Mesendoderm (in vitro differentiated cells): Measurements from ENCODE around the gene JAG2.

Source experiments
- DNase-seq: peaks from one replicate; pipeline ENCODE4 v3.0.0; 2013
- H2AK5ac ChIP-seq: 2 replicates; pipeline ENCODE4 v1.6.1; 2013; ENCODE audit warnings: low read length, inconsistent platforms
- H2BK120ac ChIP-seq: 2 replicates; pipeline ENCODE4 v1.6.1; 2013; ENCODE audit warnings: low read depth, mild to moderate bottlenecking, low read length, moderate library complexity, mixed read lengths
- H2BK15ac ChIP-seq: replicated peaks from 2 replicates; pipeline ENCODE4 v1.6.1; 2013; ENCODE audit warnings: low read depth, mild to moderate bottlenecking, moderate library complexity
- H2BK5ac ChIP-seq: 2 replicates; pipeline ENCODE4 v1.6.1; 2013; ENCODE audit warnings: low read length, inconsistent platforms
- H3K18ac ChIP-seq: 2 replicates; pipeline ENCODE4 v1.6.1; 2013; ENCODE audit warnings: mild to moderate bottlenecking, low read length, mixed read lengths
- H3K23ac ChIP-seq: one replicate; pipeline ENCODE4 v1.6.1; 2013; ENCODE audit warnings: low read length
- H3K27ac ChIP-seq: 2 replicates; pipeline ENCODE4 v1.5.1; 2013; ENCODE audit warnings: low read depth, mild to moderate bottlenecking, inconsistent platforms, low read length, moderate library complexity
- H3K27me3 ChIP-seq: 2 replicates; pipeline ENCODE4 v1.6.1; 2013; ENCODE audit warnings: low read length, control low read depth, mild to moderate bottlenecking, inconsistent platforms; ENCODE audit not compliant: insufficient read depth, poor library complexity
- H3K36me3 ChIP-seq: 2 replicates; pipeline ENCODE4 v1.6.1; 2013; ENCODE audit warnings: low read length, inconsistent platforms; ENCODE audit not compliant: control insufficient read depth, insufficient read depth
- H3K4ac ChIP-seq: one replicate; pipeline ENCODE4 v1.6.1; 2013; ENCODE audit warnings: low read depth, mild to moderate bottlenecking, low read length, moderate library complexity
- H3K4me1 ChIP-seq: 2 replicates; pipeline ENCODE4 v1.6.1; 2013; ENCODE audit warnings: low read depth, low read length, inconsistent platforms; ENCODE audit not compliant: control insufficient read depth
- H3K4me2 ChIP-seq: 2 replicates; pipeline ENCODE4 v1.6.1; 2013; ENCODE audit warnings: low read length
- H3K4me3 ChIP-seq: 2 replicates; pipeline ENCODE4 v1.5.1; 2013; ENCODE audit warnings: mild to moderate bottlenecking, low read length
- H3K56ac ChIP-seq: one replicate; pipeline ENCODE4 v1.6.1; 2013; ENCODE audit warnings: low read length
- H3K79me1 ChIP-seq: 2 replicates; pipeline ENCODE4 v1.6.1; 2013; ENCODE audit warnings: low read length, inconsistent platforms
- H3K79me2 ChIP-seq: 2 replicates; pipeline ENCODE4 v1.6.1; 2013; ENCODE audit warnings: mild to moderate bottlenecking, low read length; ENCODE audit not compliant: control insufficient read depth, insufficient read depth
- H3K9ac ChIP-seq: 2 replicates; pipeline ENCODE4 v1.6.1; 2013; ENCODE audit warnings: low read length, inconsistent platforms
- H4K5ac ChIP-seq: one replicate; pipeline ENCODE4 v1.6.1; 2013; ENCODE audit warnings: low read length
- H4K8ac ChIP-seq: one replicate; pipeline ENCODE4 v1.6.1; 2013; ENCODE audit warnings: low read depth, mild to moderate bottlenecking, control low read depth, low read length, moderate library complexity
- WGBS: extraction: QIAGEN DNeasy Blood & Tissue Kit; methylation state at CpG from one replicate; pipeline ENCODE4 v1.1.7; 2013; ENCODE audit warnings: low lambda C conversion rate, missing lambda C conversion rate; ENCODE audit not compliant: insufficient coverage; ENCODE audit errors: extremely low coverage; 5-methylcytosine and 5-hydroxymethylcytosine counted together

The JAG2 gene

GRCh38 chr14:105213361-105213760, 44.8 kb upstream of the JAG2 start:
- Histone ChIP-seq H3K56ac (no peak overlapping the region), H3K27me3 (no peaks in the 10 kb centered on the region), H2BK5ac (no peak overlapping the region), H3K9ac (no peak overlapping the region), H3K4me2 (no peak overlapping the region), H3K36me3 (no peaks in the 10 kb centered on the region), H3K18ac (no peak overlapping the region), H3K27ac (no peak overlapping the region), H4K5ac (no peak overlapping the region), H3K79me1 (no peaks in the 10 kb centered on the region), H3K23ac (no peak overlapping the region), H3K4me3 (no peak overlapping the region), H2AK5ac (no peak overlapping the region), H2BK15ac (no peak overlapping the region), H4K8ac (no peak overlapping the region), H3K79me2 (no peaks in the 10 kb centered on the region), H2BK120ac (no peak overlapping the region), H3K4ac (no peak overlapping the region), H3K4me1 (no peaks in the 10 kb centered on the region)
- WGBS = no CpG with 5 or more reads among the region's 10 CpGs
- DNase-seq = no peak

- H3K4me2 ChIP-seq = no peak overlapping the region
- H4K5ac ChIP-seq = no peak overlapping the region
- no peak overlapping the region for H3K4me3 ChIP-seq
- H3K4me1 ChIP-seq = no peaks in the 10 kb centered on the region
- H3K27ac ChIP-seq = no peak overlapping the region
- H2BK5ac ChIP-seq = no peak overlapping the region
- H3K79me1 ChIP-seq = no peaks in the 10 kb centered on the region
- no peaks in the 10 kb centered on the region for H3K27me3 ChIP-seq
- H3K4ac ChIP-seq = no peak overlapping the region
- no peak overlapping the region for H2BK15ac ChIP-seq
- no peak overlapping the region for H3K23ac ChIP-seq
- no peaks in the 10 kb centered on the region for H3K79me2 ChIP-seq
- H2BK120ac ChIP-seq = no peak overlapping the region
- H3K56ac ChIP-seq = no peak overlapping the region
- no peaks in the 10 kb centered on the region for H3K36me3 ChIP-seq
- H2AK5ac ChIP-seq = no peak overlapping the region
- no peak overlapping the region for H3K9ac ChIP-seq
- no peak overlapping the region for H4K8ac ChIP-seq
- no peak overlapping the region for H3K18ac ChIP-seq
- DNase-seq = no peak
- WGBS = no CpG with 5 or more reads among the region's 18 CpGs
These were observed 44.1 kb upstream of the JAG2 start for GRCh38 chr14:105212541-105213300.

GRCh38 chr14:105211758-105212089, 43.1 kb upstream of the JAG2 start:
- Histone ChIP-seq H3K56ac (no peak overlapping the region), H4K5ac (no peak overlapping the region), H4K8ac (no peak overlapping the region), H2BK5ac (no peak overlapping the region), H3K4me2 (no peak overlapping the region), H2BK15ac (no peak overlapping the region), H2BK120ac (no peak overlapping the region), H3K79me1 (no peaks in the 10 kb centered on the region), H3K4me1 (no peaks in the 10 kb centered on the region), H3K9ac (no peak overlapping the region), H3K79me2 (no peaks in the 10 kb centered on the region), H3K4ac (no peak overlapping the region), H2AK5ac (no peak overlapping the region), H3K4me3 (no peak overlapping the region), H3K18ac (no peak overlapping the region), H3K27ac (no peak overlapping the region), H3K27me3 (no peaks in the 10 kb centered on the region), H3K23ac (no peak overlapping the region), H3K36me3 (no peaks in the 10 kb centered on the region)
- DNase-seq = no peak
- WGBS = no CpG with 5 or more reads among the region's 9 CpGs

GRCh38 chr14:105211086-105211757, 42.6 kb upstream of the JAG2 start:
- H3K4ac ChIP-seq = no peak overlapping the region
- no peak overlapping the region for H2AK5ac ChIP-seq
- WGBS = no CpG with 5 or more reads among the region's 23 CpGs
- no peaks in the 10 kb centered on the region for H3K79me2 ChIP-seq
- no peaks in the 10 kb centered on the region for H3K36me3 ChIP-seq
- no peak overlapping the region for H2BK120ac ChIP-seq
- H3K9ac ChIP-seq = no peak overlapping the region
- H4K8ac ChIP-seq = no peak overlapping the region
- H2BK15ac ChIP-seq = no peak overlapping the region
- H3K4me3 ChIP-seq = no peak overlapping the region
- H3K27me3 ChIP-seq = no peaks in the 10 kb centered on the region
- no peak overlapping the region for H2BK5ac ChIP-seq
- no peaks in the 10 kb centered on the region for H3K79me1 ChIP-seq
- no peak overlapping the region for H3K18ac ChIP-seq
- H3K4me1 ChIP-seq = no peaks in the 10 kb centered on the region
- no peak overlapping the region for H3K4me2 ChIP-seq
- no peak for DNase-seq
- no peak overlapping the region for H3K27ac ChIP-seq
- no peak overlapping the region for H3K56ac ChIP-seq
- no peak overlapping the region for H4K5ac ChIP-seq
- H3K23ac ChIP-seq = no peak overlapping the region

- H3K23ac ChIP-seq = no peak overlapping the region
- DNase-seq = no peak
- no peak overlapping the region for H2BK120ac ChIP-seq
- H3K79me1 ChIP-seq = no peaks in the 10 kb centered on the region
- H4K8ac ChIP-seq = no peak overlapping the region
- no peaks in the 10 kb centered on the region for H3K79me2 ChIP-seq
- H3K9ac ChIP-seq = no peak overlapping the region
- H3K4ac ChIP-seq = no peak overlapping the region
- no peak overlapping the region for H4K5ac ChIP-seq
- H3K18ac ChIP-seq = no peak overlapping the region
- H2BK15ac ChIP-seq = no peak overlapping the region
- no peak overlapping the region for H3K4me3 ChIP-seq
- no peak overlapping the region for H2AK5ac ChIP-seq
- H3K4me2 ChIP-seq = no peak overlapping the region
- WGBS = no CpG with 5 or more reads among the region's 30 CpGs
- no peak overlapping the region for H3K56ac ChIP-seq
- H3K4me1 ChIP-seq = no peaks in the 10 kb centered on the region
- H3K36me3 ChIP-seq = no peaks in the 10 kb centered on the region
- no peak overlapping the region for H3K27ac ChIP-seq
- no peaks in the 10 kb centered on the region for H3K27me3 ChIP-seq
- no peak overlapping the region for H2BK5ac ChIP-seq
These were observed 41.9 kb upstream of the JAG2 start for GRCh38 chr14:105210266-105211025.
